ENCODE data around the gene NCR2.

Gene NCR2

GRCh38 chr6:41331401-41332150, 3.8 kb upstream of the NCR2 start:
- no peak for DNase-seq (ENCODE audit: low read depth)

GRCh38 chr6:41332241-41332640, 3.2 kb upstream of the NCR2 start:
- DNase-seq (ENCODE audit: low read depth), result no peak

GRCh38 chr6:41332842-41333736, 2.3 kb upstream of the NCR2 start:
- DNase-seq (ENCODE audit: low read depth), result no peak

- no peak for DNase-seq (ENCODE audit: low read depth)
Measured at GRCh38 chr6:41334482-41335040, 847 bp upstream of the NCR2 start.

- DNase-seq (ENCODE audit: low read depth), result no peak
Measured at GRCh38 chr6:41335943-41336342, 535 bp downstream of the NCR2 start.

- no peak for DNase-seq (ENCODE audit: low read depth)
Measured at GRCh38 chr6:41336824-41337223, 1.4 kb downstream of the NCR2 start.

GRCh38 chr6:41337709-41338108, 2.3 kb downstream of the NCR2 start:
- no peak for DNase-seq (ENCODE audit: low read depth)

- DNase-seq (ENCODE audit: low read depth), result no peak
Measured at GRCh38 chr6:41338659-41339058, 3.3 kb downstream of the NCR2 start.

GRCh38 chr6:41341580-41341979, 6.2 kb downstream of the NCR2 start:
- DNase-seq (ENCODE audit: low read depth), result no peak

GRCh38 chr6:41342241-41342640, 6.8 kb downstream of the NCR2 start:
- DNase-seq (ENCODE audit: low read depth), result no peak

- no peak for DNase-seq (ENCODE audit: low read depth)
Measured at GRCh38 chr6:41343641-41344187, 8.3 kb downstream of the NCR2 start.

GRCh38 chr6:41344876-41345275, 9.5 kb downstream of the NCR2 start:
- DNase-seq (ENCODE audit: low read depth), result no peak

- DNase-seq (ENCODE audit: low read depth), result no peak
Measured at GRCh38 chr6:41345901-41346300, 10.5 kb downstream of the NCR2 start.

- DNase-seq (ENCODE audit: low read depth), result no peak
Measured at GRCh38 chr6:41346441-41346840, 11.0 kb downstream of the NCR2 start.

- no peak for DNase-seq (ENCODE audit: low read depth)
Measured at GRCh38 chr6:41347378-41348050, 12.1 kb downstream of the NCR2 start.

- DNase-seq (ENCODE audit: low read depth), result no peak
Measured at GRCh38 chr6:41348934-41349333, 13.5 kb downstream of the NCR2 start.

- no peak for DNase-seq (ENCODE audit: low read depth)
Measured at GRCh38 chr6:41352396-41352795, 17.0 kb downstream of the NCR2 start.

- DNase-seq (ENCODE audit: low read depth), result no peak
Measured at GRCh38 chr6:41352907-41353306, 17.5 kb downstream of the NCR2 start.

- DNase-seq (ENCODE audit: low read depth), result no peak
Measured at GRCh38 chr6:41353333-41353732, 17.9 kb downstream of the NCR2 start.

GRCh38 chr6:41355952-41356351, 20.5 kb downstream of the NCR2 start:
- no peak for DNase-seq (ENCODE audit: low read depth)

- DNase-seq (ENCODE audit: low read depth), result no peak
Measured at GRCh38 chr6:41356825-41357224, 21.4 kb downstream of the NCR2 start.

- DNase-seq (ENCODE audit: low read depth), result no peak
Measured at GRCh38 chr6:41358503-41358902, 23.1 kb downstream of the NCR2 start.

Data from CMK (cell line).